ENCODE measurements around the gene LGALS3. TPM values are rescaled to one million over a fixed set of nuclear protein-coding genes. Genes with fewer than 3 reads are reported as not detected.

LGALS3 gene
- polyA plus RNA-seq, 1 donor, result 14.3 TPM

- DNase-seq, result no peak
Observed at GRCh38 chr14:55129428-55130195, 560 bp downstream of the LGALS3 start.

- DNase-seq, result no peak
Observed at GRCh38 chr14:55130196-55130550, 1.1 kb downstream of the LGALS3 start.

GRCh38 chr14:55131370-55132137 lies 2.5 kb downstream of the LGALS3 start:
- DNase-seq, result no peak

- DNase-seq, result no peak
Observed at GRCh38 chr14:55133416-55133815, 4.4 kb downstream of the LGALS3 start.

GRCh38 chr14:55136241-55136640 lies 7.2 kb downstream of the LGALS3 start:
- no peak for DNase-seq

- peak; percentile 62 for DNase-seq
Observed at GRCh38 chr14:55136885-55137786, 8.1 kb downstream of the LGALS3 start.

GRCh38 chr14:55138091-55138490 lies 9.0 kb downstream of the LGALS3 start:
- DNase-seq, result no peak

GRCh38 chr14:55139141-55139540 lies 10.1 kb downstream of the LGALS3 start:
- no peak for DNase-seq

GRCh38 chr14:55139696-55140509 lies 10.9 kb downstream of the LGALS3 start:
- no peak for DNase-seq

- no peak for DNase-seq
Observed at GRCh38 chr14:55141825-55142224, 12.8 kb downstream of the LGALS3 start.

- no peak for DNase-seq
Observed at GRCh38 chr14:55142466-55142865, 13.4 kb downstream of the LGALS3 start.

GRCh38 chr14:55146425-55146824 lies 17.4 kb downstream of the LGALS3 start:
- DNase-seq, result no peak

- DNase-seq, result no peak
Observed at GRCh38 chr14:55151601-55152000, 22.5 kb downstream of the LGALS3 start.

- no peak for DNase-seq
Observed at GRCh38 chr14:55152052-55152753, 23.2 kb downstream of the LGALS3 start.

GRCh38 chr14:55153951-55154350 lies 24.9 kb downstream of the LGALS3 start:
- no peak for DNase-seq

GRCh38 chr14:55157080-55157479 lies 28.0 kb downstream of the LGALS3 start:
- DNase-seq, result no peak

GRCh38 chr14:55158412-55158811 lies 29.4 kb downstream of the LGALS3 start:
- no peak for DNase-seq

- peak; percentile 33 for DNase-seq
Observed at GRCh38 chr14:55160989-55161388, 31.9 kb downstream of the LGALS3 start.

- DNase-seq, result no peak
Observed at GRCh38 chr14:55170526-55170925, 41.5 kb downstream of the LGALS3 start.

- no peak for DNase-seq
Observed at GRCh38 chr14:55180006-55180405, 51.0 kb downstream of the LGALS3 start.

GRCh38 chr14:55180434-55180833 lies 51.4 kb downstream of the LGALS3 start:
- DNase-seq, result no peak
